ENCODE results near the gene TANGO2.

TANGO2 gene

DNA sequence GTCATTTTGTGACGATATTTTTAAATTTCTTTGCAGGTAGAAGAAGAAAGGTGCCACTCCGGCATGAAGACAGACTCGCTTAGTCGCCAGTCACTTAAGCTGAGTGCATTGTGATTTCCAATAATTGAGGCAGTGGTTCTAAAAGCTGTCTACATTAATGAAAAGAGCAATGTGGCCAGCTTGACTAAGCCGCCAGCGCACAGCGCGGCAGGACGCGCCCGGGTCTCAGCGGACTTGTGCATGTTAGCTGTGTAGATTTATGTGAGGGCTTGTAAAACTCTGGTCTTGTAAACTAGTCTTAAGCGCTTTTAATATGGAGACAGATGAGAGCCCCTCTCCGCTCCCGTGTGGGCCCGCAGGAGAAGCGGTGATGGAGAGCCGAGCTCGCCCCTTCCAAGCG is 64.7 kb downstream of the TANGO2 start:
- H3K4me3 ChIP-seq (ENCODE audit: low read depth, low read length), result no peak overlapping the region
- DNase-seq (ENCODE audit: low read depth), result no peak
- TF ChIP-seq, protein P1, sequence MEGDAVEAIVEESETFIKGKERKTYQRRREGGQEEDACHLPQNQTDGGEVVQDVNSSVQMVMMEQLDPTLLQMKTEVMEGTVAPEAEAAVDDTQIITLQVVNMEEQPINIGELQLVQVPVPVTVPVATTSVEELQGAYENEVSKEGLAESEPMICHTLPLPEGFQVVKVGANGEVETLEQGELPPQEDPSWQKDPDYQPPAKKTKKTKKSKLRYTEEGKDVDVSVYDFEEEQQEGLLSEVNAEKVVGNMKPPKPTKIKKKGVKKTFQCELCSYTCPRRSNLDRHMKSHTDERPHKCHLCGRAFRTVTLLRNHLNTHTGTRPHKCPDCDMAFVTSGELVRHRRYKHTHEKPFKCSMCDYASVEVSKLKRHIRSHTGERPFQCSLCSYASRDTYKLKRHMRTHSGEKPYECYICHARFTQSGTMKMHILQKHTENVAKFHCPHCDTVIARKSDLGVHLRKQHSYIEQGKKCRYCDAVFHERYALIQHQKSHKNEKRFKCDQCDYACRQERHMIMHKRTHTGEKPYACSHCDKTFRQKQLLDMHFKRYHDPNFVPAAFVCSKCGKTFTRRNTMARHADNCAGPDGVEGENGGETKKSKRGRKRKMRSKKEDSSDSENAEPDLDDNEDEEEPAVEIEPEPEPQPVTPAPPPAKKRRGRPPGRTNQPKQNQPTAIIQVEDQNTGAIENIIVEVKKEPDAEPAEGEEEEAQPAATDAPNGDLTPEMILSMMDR (IDR thresholded peaks at IDR 0.05; ENCODE audit: low read depth, low read length), result no peak
- no peak for TF ChIP-seq MYC (IDR thresholded peaks at IDR 0.05; ENCODE audit: low read depth, low read length)
- TF ChIP-seq, protein P2, sequence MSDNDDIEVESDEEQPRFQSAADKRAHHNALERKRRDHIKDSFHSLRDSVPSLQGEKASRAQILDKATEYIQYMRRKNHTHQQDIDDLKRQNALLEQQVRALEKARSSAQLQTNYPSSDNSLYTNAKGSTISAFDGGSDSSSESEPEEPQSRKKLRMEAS (IDR thresholded peaks at IDR 0.05; ENCODE audit: low read depth, low read length), result no peak
- no peak for TF ChIP-seq POLR2A (IDR thresholded peaks at IDR 0.05; ENCODE audit: extremely low read depth, insufficient read length)

DNA sequence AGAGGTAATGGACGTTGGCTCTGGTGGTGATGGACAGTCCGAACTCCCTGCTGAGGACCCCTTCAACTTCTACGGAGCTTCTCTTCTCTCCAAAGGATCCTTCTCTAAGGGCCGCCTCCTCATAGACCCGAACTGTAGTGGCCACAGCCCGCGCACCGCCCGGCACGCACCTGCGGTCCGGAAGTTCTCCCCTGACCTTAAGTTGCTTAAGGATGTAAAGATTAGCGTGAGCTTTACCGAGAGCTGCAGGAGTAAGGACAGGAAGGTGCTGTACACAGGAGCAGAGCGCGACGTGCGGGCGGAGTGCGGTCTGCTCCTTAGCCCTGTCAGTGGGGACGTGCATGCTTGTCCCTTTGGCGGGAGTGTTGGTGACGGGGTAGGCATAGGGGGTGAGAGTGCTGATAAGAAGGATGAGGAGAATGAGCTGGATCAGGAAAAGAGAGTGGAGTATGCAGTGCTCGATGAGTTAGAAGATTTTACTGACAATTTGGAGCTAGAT is 65.2 kb downstream of the TANGO2 start:
- no peak for DNase-seq (ENCODE audit: low read depth)
- TF ChIP-seq MYC (IDR thresholded peaks at IDR 0.05; ENCODE audit: low read depth, low read length) (no peak), POLR2A (IDR thresholded peaks at IDR 0.05; ENCODE audit: extremely low read depth, insufficient read length) (no peak)
- TF ChIP-seq, protein P1 (IDR thresholded peaks at IDR 0.05; ENCODE audit: low read depth, low read length), result no peak
- TF ChIP-seq, protein P2 (IDR thresholded peaks at IDR 0.05; ENCODE audit: low read depth, low read length), result no peak
- no peak overlapping the region for H3K4me3 ChIP-seq (ENCODE audit: low read depth, low read length)

DNA sequence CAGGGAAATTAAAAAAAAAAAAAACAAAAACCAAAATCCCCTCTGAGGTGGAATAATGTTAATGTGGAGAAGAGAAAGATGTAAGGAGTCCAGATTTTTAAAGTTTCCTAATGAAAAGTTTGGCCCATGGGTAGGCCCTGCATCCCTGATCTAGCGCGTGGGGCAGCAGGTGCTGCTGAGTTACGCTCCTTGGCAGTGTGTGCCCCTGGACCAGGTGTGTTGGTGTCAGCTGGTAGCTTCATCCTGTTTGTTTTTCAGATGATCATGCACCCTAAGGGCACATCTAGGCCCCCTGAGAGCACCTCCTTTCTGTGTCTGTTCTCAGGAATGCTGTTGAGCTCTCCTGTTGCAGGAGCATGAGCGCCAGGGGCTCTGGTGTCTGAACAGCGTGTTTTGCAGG is 65.9 kb downstream of the TANGO2 start:
- TF ChIP-seq, protein P2 (IDR thresholded peaks at IDR 0.05; ENCODE audit: low read depth, low read length), result no peak
- TF ChIP-seq MYC (IDR thresholded peaks at IDR 0.05; ENCODE audit: low read depth, low read length), result no peak
- TF ChIP-seq, protein P1 (IDR thresholded peaks at IDR 0.05; ENCODE audit: low read depth, low read length), result no peak
- TF ChIP-seq POLR2A (IDR thresholded peaks at IDR 0.05; ENCODE audit: extremely low read depth, insufficient read length), result no peak
- no peak for DNase-seq (ENCODE audit: low read depth)
- no peak overlapping the region for H3K4me3 ChIP-seq (ENCODE audit: low read depth, low read length)

DNA sequence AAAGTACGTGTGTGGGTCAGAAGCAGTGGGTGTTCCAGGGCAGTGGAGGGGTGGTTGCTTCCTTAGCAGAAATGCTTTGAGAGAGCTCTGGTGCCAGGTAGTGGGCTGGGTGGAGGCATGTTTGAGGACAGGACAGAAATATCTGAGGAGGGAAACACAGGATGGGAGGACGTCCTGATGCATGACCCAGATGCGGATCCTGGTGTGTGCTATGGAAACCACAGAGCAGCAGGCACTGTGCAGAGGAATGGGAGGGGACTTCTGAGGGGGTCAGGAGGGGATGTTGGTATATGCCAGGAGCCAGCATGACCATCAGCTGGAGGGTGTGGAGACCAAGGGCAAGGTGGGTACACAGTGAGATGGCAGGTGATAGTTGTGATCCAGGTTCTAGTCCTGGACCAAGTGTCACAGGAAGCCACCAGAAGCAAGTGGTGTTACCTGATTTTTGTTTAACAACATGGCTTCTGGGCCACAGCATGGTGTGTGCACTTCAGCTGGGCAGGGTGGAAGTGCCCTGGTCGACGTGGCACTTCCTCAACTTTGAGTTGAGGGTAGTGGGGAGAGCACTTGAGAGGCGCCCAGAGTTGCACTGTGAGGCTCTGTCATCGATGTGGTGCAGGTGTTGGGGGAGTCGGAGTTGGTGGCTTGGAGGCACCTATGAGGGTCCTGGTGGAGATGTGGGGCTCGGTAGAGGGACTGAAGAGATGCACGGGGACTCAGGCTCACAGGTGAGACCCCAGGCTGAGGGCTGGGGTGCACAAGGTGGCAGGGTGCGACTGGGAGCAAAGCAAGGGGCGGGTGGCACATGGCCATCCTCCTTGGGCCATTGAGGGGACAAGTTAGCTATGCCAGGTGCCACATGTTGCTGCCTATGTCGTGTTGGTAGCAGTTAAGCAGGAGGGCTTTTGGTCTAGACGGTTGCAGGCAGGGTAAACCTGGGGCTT is 66.7 kb downstream of the TANGO2 start:
- TF ChIP-seq MYC (IDR thresholded peaks at IDR 0.05; ENCODE audit: low read depth, low read length) (no peak), POLR2A (IDR thresholded peaks at IDR 0.05; ENCODE audit: extremely low read depth, insufficient read length) (no peak)
- TF ChIP-seq, protein P1 (IDR thresholded peaks at IDR 0.05; ENCODE audit: low read depth, low read length), result no peak
- TF ChIP-seq, protein P2 (IDR thresholded peaks at IDR 0.05; ENCODE audit: low read depth, low read length), result no peak
- H3K4me3 ChIP-seq (ENCODE audit: low read depth, low read length), result no peak overlapping the region
- no peak for DNase-seq (ENCODE audit: low read depth)

DNA sequence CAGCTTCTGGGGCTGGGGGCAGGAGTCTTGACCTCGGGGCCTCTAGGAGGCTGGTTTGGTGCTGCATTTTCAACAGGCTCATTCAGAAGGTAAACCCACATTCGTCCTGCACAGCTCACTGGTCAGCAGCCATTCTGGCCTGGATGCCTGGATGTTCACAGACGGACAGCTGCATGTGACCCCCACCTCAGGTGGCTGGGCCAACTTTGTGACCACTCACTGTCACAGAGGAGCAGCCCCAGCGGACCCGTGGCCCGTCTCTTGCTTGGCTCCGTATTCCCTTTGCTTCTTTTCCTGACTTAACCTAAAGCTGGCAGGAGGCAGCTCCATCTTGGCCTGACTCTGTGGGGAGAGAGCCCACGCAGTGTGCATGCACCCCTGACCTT is 67.3 kb downstream of the TANGO2 start:
- no peak overlapping the region for H3K4me3 ChIP-seq (ENCODE audit: low read depth, low read length)
- TF ChIP-seq, protein P2 (IDR thresholded peaks at IDR 0.05; ENCODE audit: low read depth, low read length), result no peak
- no peak for TF ChIP-seq POLR2A (IDR thresholded peaks at IDR 0.05; ENCODE audit: extremely low read depth, insufficient read length)
- DNase-seq (ENCODE audit: low read depth), result no peak

Data from NB4 (cell line).